CD4-positive, alpha-beta T cell treated with Interleukin-4 for 1 hour (primary cell): ENCODE data around the gene FRS2.
"Not testable (repeated sequence)": the region's sequence is repeated elsewhere in the genome, so short reads cannot be mapped to it uniquely, and the experiment has no call there.

Source experiments
- DNase-seq, 2 donors: peaks; one replicate each; pipeline ENCODE4 v3.0.0-alpha.2; 2020 to 2022

The FRS2 gene

DNA sequence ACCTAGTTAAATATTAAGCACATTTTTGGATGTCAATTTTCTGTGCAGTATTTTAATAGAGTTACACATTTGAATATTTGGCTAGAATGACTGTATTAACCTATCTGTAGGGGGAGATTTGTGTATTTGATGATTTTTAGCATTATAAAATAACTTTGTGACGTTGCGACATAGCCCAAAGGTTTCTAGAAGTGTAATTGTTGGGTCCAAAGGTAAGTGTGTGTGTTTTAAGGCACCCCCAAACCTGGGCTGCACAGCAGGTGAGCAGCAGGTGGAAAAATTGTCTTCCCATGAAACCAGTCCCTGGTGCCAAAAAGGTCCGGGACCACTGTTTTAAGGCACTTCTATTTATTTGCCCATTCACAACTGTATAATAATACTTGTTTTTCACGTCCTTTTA, 118.3 kb downstream of the FRS2 start:
- no peak for DNase-seq

DNA sequence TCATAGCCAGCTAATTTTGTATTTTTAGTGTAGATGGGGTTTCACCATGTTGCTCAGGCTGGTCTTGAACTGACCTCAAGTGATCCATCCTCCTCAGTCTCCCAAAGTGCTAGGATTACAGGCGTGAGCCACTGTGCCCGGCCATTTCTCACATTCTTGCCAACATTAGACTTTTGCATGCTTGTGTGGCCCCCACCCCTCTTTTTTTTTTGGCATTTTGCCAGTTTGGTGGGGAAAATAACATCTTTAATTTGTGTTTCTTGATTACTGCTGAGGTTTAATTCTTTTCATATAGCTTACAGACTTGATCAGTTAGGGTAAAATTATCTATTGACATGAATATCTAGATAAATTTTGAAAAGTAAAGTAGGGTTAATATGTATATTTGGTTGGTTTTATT, 118.9 kb downstream of the FRS2 start:
- DNase-seq: no peak

DNA sequence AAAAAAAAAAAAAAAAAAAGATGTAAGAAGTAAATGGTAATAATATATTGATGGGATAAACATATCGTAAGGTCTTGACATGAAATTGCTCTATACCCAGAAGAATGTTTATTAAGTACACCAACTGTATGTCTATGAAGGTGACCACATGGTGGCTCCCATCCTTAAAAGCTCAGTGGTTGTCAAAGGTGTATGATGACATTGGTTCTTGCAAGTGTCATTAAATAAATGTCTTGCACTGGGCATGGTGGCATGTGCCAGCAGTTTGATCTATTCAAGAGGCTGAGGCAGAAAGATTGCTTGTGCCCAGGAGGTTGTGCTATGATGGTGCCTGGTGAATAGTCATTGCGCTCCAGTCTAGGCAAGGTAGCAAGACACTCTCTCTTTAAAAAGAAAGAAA, 125.5 kb downstream of the FRS2 start:
- no peak for DNase-seq

DNA sequence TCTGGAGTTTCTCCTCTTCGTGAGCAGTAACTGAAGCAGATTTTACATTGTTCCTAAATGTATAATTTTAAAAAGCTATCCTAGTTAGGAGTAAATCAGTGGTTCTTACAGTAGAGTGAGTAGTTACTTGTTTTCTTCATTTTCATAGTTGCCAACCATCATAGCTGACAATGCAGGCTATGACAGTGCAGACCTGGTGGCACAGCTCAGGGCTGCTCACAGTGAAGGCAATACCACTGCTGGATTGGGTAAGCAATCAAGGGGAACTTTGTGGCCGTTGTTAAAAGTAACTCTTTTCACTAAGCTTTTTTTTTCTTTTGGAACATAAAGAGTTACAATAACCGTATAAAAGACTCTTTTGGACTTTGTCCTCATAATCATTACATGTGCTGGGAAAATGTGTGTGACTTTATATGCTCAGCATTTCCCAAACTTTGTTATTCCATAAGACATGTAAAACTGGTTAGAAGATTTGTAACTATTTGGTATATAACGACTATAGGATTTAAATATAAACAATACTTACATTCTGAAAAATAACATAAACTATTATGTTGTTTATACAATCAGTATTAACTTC, 128.1 kb downstream of the FRS2 start:
- DNase-seq: no peak

DNA sequence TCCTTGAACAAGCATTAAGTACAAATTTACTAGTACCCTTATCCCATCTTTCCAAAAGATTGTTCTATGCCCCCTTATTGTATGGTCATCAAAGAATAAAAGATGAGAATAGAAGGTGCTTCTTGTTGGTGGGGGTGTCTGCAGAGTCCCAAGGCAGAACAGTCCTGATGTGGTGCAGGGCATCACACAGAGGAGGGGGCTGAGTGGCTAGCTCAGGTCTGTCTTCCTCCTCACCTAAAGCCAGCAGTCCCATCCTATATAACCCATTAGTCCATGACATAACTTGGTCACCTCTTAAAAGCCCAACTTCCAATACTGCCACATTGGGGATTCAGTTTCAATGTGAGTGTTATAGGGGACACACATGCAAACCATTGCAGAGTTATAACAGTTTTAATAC, 130.6 kb downstream of the FRS2 start:
- DNase-seq: no peak

DNA sequence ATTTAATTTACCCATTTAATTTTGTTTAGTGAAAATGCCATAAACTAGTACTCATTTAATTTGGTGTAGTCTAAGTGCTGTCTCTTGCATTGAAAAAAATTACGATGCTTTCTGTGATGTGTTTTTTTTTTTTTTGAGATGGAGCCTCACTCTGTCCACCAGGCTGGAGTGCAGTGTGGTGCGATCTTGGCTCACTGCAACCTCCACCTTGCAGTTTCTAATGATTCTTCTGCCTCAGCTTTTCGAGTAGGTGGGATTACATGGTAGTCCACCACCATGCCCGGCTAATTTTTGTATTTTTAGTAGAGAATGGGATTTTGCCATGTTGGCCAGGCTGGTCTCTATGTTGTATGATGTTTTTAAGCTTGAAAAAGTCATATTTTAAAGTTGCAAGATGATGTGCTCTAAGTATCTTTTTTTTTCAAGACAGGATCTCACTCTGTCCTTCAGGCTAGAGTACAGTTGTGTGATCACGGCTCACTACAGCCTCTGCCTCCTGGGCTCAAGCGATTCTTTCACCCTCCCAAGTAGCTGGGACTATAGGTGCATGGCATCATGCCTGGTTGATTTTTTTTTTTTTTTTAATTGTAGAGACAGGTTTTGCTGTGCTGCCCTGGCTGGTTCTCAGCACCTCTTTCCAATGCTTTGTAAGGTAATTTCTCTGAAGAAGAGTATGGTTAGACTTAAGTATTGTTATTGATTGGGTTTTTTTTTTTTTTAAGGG, 131.9 kb downstream of the FRS2 start:
- no peak for DNase-seq

DNA sequence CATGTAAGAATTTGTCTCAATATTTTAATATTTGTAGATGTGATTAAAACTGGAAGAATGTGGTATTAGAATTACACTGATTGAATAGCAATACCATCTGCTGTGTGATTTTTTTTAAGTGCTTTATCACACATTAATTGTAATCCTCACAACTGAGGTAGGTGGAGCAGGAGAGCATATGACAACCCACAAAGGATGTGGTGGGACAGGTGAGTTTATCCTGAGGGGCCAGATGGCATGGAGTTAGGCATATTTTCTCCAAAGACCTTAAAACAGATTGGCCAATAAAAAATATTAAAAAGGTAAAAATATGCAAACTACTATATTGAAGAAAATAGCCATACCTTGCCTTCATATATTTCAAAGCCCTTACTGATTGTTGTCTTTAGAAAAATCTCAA, 132.8 kb downstream of the FRS2 start:
- no peak for DNase-seq

DNA sequence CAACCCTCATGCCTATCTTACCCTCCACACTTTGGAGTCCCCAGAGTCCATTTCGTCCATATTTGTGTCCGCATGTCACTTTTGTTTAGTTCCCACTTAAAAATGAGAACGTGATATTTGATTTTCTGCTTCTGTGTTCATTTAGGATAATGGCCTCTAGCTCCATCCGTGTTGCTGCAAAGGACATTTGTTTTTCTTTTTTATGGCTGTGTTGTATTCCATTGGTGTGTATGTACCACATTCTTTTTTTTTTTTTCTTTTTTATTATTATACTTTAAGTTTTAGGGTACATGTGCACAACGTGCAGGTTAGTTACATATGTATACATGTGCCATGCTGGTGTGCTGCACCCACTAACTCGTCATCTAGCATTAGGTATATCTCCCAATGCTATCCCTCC, 133.4 kb downstream of the FRS2 start:
- DNase-seq: not testable (repeated sequence)

DNA sequence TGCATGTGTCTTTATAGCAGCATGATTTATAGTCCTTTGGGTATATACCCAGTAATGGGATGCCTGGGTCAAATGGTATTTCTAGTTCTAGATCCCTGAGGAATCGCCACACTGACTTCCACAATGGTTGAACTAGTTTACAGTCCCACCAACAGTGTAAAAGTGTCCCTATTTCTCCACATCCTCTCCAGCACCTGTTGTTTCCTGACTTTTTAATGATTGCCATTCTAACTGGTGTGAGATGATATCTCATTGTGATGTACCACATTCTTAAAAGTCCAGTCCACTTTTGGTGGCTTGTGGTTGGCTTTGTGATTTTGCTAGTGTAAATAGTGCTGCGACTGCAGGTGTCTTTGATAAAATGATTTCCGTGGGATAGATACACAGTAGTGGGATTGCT, 134.1 kb downstream of the FRS2 start:
- not testable (repeated sequence) for DNase-seq

DNA sequence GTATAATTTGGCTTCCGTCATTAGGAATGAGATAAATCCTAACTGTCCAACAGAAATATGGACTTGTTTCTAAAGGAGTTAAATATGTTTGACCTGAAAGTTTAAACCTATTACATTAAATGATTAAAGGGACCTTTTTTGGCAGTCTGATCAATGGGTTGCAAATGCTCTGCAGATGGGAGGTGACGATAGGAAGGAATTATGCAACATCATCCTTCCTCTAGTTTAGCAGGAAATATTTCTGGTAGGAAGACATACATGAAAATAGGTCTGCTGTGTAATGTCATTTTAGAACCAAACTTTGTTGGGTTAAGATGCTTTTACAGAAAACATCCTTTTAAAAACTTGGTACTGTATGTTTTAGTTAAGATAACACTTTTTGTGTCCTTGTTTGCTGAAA, 137.9 kb downstream of the FRS2 start:
- no peak for DNase-seq

DNA sequence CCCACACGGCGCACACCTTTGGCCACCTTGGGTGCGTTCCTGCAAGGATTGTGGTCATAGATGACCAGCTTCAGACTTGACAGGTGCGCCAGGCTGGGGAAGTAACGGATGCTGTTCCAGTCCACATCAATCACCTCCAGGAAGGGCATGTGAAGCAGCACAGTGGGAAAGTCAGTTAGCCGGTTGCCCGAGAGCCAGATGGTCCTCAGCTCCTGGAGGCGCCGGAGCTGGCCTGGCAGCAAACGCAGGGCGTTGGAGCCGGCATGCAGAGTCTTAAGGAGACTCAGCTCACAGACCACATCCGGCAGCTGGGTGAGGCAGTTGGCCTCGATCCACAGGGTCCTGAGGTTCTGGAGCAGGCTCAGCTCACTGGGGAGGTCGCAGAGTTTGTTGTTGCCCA, 139.9 kb downstream of the FRS2 start:
- no peak for DNase-seq

DNA sequence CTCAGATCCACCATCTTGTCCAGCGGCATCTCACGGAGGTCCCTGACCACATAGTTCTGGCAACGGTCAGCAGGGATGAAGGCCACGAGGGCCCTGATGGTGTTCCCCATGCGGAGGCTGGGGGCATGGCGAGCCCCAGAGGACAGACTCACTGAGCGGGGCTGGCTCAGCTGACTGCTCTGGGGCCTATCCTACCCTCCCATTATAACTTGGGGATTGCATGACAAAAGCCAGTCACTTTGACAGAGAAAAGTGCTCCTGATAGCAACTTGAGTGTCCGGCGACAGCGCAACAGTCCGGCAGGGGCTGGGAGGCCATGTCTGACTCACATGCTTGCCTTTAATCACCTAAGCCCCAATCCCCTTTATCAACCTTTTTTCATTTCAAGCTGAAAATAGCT, 140.5 kb downstream of the FRS2 start, which contains the start of gene LRRC10:
LRRC10 (minus strand) TSS at position 179 of the 400 bp plus-strand sequence; CDS start at position 110, 69 bp downstream.
- DNase-seq: no peak

DNA sequence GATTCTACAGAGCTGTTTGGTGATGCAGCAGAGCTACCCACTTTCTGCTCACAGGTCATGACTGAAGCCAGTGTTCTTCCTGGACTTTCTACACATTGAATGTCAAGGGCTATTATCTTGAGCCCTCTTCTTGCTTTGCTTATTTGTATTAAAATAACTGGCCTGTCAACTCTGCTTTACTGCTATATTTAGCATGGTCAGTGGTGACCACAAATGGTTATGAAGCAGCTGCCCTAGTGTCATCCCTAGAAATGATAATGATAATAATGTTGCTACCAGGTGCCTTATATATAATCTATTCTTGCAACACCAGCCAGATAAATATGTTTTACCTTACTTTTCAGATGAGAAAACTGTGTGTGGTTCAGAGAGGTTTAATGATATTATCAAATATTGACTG, 143.2 kb downstream of the FRS2 start:
- DNase-seq: no peak

DNA sequence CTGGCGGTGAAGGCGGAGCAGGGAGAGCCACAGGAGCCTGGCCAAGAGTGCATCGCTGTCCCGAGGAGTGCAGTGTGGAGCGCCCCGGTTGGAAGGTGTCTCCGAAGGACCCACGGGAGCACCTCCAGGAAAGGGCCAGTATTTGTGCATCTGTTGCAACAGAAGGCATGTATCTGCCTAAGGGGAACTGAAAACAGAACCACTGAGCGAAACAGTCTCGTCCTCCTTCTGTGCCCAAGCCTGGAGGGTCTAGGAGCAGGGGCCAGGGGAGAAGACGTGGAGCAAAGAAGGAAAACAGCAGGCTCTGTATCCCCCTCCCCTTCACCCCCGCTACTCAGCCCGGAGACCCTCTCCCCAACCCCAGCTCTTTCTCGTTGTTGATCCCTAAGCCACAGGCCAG, 145.8 kb downstream of the FRS2 start:
- no peak for DNase-seq

DNA sequence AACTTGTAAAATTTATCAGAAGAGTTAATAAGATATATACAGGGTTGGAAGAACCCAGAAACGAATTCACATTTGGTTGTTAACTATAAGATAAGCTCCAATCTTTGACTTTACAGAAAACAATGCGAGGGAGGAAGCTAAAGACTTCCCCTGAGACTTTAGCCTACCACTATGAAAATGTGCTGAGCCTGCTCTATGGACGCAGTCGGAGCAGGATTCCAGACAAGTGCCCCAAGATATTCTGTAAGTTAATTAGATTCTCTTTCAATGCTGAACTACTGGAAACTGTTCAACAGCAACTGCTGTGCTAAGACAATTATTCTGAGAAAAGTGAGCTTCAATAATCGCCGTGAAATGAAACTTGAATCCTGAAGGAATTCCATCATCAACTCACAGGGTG, 148.9 kb downstream of the FRS2 start:
- DNase-seq: no peak

DNA sequence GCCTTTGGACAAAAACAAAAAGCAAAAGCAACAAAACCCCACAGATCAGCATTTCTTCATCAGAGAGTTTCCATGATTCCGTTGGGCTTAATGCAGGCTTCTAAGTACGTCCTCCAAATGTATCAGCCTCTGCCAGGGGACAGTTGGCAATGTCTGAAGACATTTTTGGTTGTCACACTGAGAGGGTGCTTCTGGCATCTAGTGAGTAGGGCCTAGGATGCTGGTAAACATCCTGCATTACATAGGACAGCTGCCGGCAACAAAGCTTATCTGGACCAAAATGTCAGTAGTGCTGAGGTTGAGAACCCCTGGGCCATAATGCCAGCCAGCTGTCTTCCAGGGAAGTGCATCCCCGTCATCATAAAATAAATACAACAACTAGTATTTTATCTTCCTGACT, 149.9 kb downstream of the FRS2 start:
- no peak for DNase-seq

DNA sequence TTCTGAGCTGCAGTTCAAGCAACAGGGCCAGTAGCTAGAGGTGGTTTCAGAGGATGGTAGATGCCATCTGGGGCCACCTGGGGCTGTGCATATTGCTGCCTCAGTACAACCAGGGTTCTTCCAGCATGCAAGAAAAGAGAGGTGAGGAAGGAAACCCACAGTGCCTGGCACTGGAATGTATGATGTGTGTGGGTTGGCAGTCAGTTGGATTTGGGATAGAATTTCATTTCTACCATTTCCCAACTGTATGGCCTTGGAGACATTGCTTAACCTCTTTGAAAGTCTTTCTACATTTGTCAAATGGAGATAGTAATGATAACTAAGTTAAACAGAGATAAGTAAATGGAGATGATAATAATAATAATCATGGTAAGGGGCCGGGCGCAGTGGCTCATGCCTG, 150.7 kb downstream of the FRS2 start:
- no peak for DNase-seq

DNA sequence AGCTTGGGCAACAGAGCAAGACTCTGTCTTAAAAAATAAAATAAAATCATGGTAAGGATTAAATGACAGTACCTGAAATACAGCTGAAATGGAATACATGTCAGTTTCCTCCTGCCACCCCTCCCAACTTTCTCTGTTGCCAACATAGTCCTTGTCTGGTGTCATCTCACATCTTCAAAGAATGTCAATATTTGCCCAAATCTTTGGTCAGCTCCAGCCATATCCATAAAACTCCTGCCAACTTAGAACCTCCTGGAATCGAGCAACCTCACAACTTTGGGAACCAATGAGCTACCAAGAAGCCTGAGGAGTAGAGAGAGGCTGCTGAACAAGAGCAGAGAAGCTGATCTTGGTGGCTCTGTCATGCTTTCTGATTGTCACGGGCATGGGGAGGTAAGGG, 151.4 kb downstream of the FRS2 start:
- no peak for DNase-seq

DNA sequence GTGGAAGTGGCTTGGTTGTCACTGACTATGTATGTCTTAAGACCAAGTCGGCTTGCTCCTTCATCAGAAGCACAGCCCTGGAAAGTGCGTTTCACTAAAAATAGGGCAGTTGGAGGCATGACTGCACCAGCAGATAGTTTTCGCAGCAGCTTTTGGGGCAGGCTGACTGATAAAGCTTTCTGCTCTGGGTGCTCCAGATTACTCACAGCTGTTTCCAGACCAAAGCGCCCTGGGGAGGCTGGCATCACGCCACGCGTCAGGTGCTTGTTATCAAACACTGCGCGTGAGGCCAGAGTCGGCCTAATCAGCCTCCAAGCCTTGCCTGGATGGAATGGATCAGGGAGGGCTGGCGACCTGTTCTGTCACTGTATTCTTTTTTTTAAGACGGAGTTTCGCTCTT, 153.8 kb downstream of the FRS2 start:
- DNase-seq: no peak

DNA sequence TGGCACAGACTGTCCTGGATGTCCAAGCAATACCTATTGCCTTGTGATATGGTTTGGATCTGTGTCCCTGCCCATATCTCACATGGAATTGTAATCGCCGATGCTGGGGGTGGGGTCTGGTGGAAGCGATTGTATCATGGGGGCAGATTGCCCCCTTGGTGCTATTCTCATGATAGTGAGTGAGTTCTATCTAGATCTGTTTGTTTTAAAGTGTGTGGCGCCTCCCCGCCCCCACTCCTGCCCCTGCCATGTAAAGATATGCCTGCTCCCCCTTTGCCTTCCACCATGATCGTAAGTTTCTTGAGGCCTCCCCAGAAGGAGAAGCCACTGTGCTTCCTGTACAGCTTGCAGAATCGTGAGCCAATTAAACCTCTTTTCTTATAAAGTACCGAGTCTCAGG, 157.3 kb downstream of the FRS2 start:
- no peak for DNase-seq
